HCT116 (cell line): ENCODE results near the gene KCNIP4. TPM values are rescaled to one million over a fixed set of nuclear protein-coding genes. Genes with fewer than 3 reads are reported as not detected.

Experiments
- ATAC-seq: fragments of 200-7000 bp; cut with Tn5 transposase; 2 replicates; pipeline ENCODE4 v1.9.1; 2020; ENCODE audit warnings: mild to moderate bottlenecking, moderate library complexity
- BruUV-seq: library from RNA; stranded (reverse); fragments of 400-500 nt; replicated peaks from 2 replicates; lab custom pipeline; 2021; lab: Mats Ljungman, UMichigan
- CTCF ChIA-PET: fragments of 300-600 bp; sonication (Branson Sonifier 250); formaldehyde crosslinking; loops from one replicate; lab custom pipeline; 2021; ENCODE audit warnings: antibody characterized with exemption; lab: Charles Lee
- POLR2A ChIA-PET: fragments of 300-600, 350-600 bp; sonication (Branson Sonifier 250); formaldehyde crosslinking; loops from one replicate; lab custom pipeline; 2021; ENCODE audit warnings: antibody characterized with exemption; lab: Charles Lee
- RAD21 ChIA-PET, 2 experiments: fragments of 300-600 bp; sonication (Branson Sonifier 250); formaldehyde crosslinking; loops; one replicate each; lab custom pipeline; 2023; ENCODE audit warnings: low total read pairs in 2 of 2; ENCODE audit not compliant: uncharacterized antibody in 2 of 2, unreplicated experiment in 2 of 2, low non-redundant PET in 1 of 2; lab: Charles Lee
- DNase-seq: peaks from one replicate; pipeline ENCODE4 v3.0.0-alpha.2; 2010; ENCODE audit warnings: low read depth, low spot score
- H2AFZ ChIP-seq: fragments of 200-600 bp; shearing (Covaris generic), sonication (generic); 2 replicates; pipeline ENCODE4 v1.6.1; 2017; ENCODE audit warnings: low read depth, mixed run types, mixed read lengths, antibody characterized with exemption, low read length; ENCODE audit not compliant: poor library complexity, severe bottlenecking
- H3K27ac ChIP-seq: 2 replicates; pipeline ENCODE4 v1.5.1; 2012; ENCODE audit warnings: low read depth, low read length
- H3K27me3 ChIP-seq: fragments of 200-600 bp; sonication (generic); 2 replicates; pipeline ENCODE4 v1.6.1; 2016; ENCODE audit warnings: mixed run types, low read length, mixed read lengths; ENCODE audit not compliant: insufficient read depth
- H3K36me3 ChIP-seq, 2 experiments: fragments of 200-500 bp in 1 of 2; fragments of 200-600 bp in 1 of 2; sonication (Bioruptor generic) in 1 of 2; sonication (generic) in 1 of 2; 2 replicates each; pipeline versions ENCODE4 v1.5.1 to v1.6.1; 2014 to 2016; ENCODE audit warnings: low read length in 2 of 2, inconsistent platforms in 1 of 2, mixed read lengths in 1 of 2, mixed run types in 1 of 2; ENCODE audit not compliant: insufficient read depth in 2 of 2, control insufficient read depth in 1 of 2
- H3K4me1 ChIP-seq, 2 experiments: fragments of 200-600 bp in 1 of 2; sonication (generic) in 1 of 2; 2 replicates each; pipeline versions ENCODE4 v1.5.1 to v1.6.1; 2012 to 2017; ENCODE audit warnings: low read length in 2 of 2, inconsistent platforms in 1 of 2, mild to moderate bottlenecking in 1 of 2, mixed read lengths in 1 of 2, mixed run types in 1 of 2, moderate library complexity in 1 of 2; ENCODE audit not compliant: insufficient read depth in 2 of 2, control insufficient read depth in 1 of 2
- H3K4me2 ChIP-seq: fragments of 200-600 bp; sonication (generic); 2 replicates; pipeline ENCODE4 v1.6.1; 2017; ENCODE audit warnings: mixed run types, low read length, mixed read lengths
- H3K4me3 ChIP-seq, 2 experiments: fragments of 200-600 bp in 1 of 2; sonication (generic) in 1 of 2; replicated peaks in 1 of 2; 2 replicates each; pipeline ENCODE4 v1.5.1; 2011 to 2016; ENCODE audit warnings: low read length in 2 of 2, control low read depth in 1 of 2, low read depth in 1 of 2, mild to moderate bottlenecking in 1 of 2, mixed read lengths in 1 of 2, mixed run types in 1 of 2
- H3K79me2 ChIP-seq: fragments of 200-600 bp; sonication (generic); 2 replicates; pipeline ENCODE4 v1.6.1; 2017; ENCODE audit warnings: mild to moderate bottlenecking, mixed run types, low read length, moderate library complexity, mixed read lengths; ENCODE audit not compliant: insufficient read depth
- H3K9ac ChIP-seq: fragments of 200-600 bp; sonication (generic); 2 replicates; pipeline ENCODE4 v1.6.1; 2016; ENCODE audit warnings: low read length, mixed read lengths
- H3K9me2 ChIP-seq: fragments of 200-600 bp; sonication (generic), shearing (Covaris generic); 2 replicates; pipeline ENCODE4 v1.6.1; 2017; ENCODE audit warnings: mixed run types, mild to moderate bottlenecking, moderate library complexity; ENCODE audit not compliant: insufficient read depth
- H3K9me3 ChIP-seq, 2 experiments: fragments of 200-500 bp in 1 of 2; fragments of 200-600 bp in 1 of 2; sonication (Bioruptor generic) in 1 of 2; sonication (generic) in 1 of 2; 2 replicates each; pipeline ENCODE4 v1.6.1; 2014 to 2017; ENCODE audit warnings: low read length in 2 of 2, mixed read lengths in 2 of 2, inconsistent platforms in 1 of 2, low read depth in 1 of 2, mild to moderate bottlenecking in 1 of 2, mixed run types in 1 of 2, moderate library complexity in 1 of 2; ENCODE audit not compliant: control insufficient read depth in 1 of 2, insufficient read depth in 1 of 2
- H4K20me1 ChIP-seq: fragments of 200-600 bp; sonication (generic), shearing (Covaris generic); 2 replicates; pipeline ENCODE4 v1.6.1; 2017; ENCODE audit warnings: mixed run types, mild to moderate bottlenecking, moderate library complexity; ENCODE audit not compliant: insufficient read depth
- CBX3 ChIP-seq: IDR thresholded peaks from 2 replicates; pipeline ENCODE4 v1.6.1; 2012; ENCODE audit warnings: low read depth
- CEBPB ChIP-seq: IDR thresholded peaks from 2 replicates; pipeline ENCODE4 v1.6.1; 2012; ENCODE audit warnings: low read depth
- EGR1 ChIP-seq: IDR thresholded peaks from 2 replicates; pipeline ENCODE4 v1.6.1; 2012; ENCODE audit warnings: low read depth
- ELF1 ChIP-seq: IDR thresholded peaks from 2 replicates; pipeline ENCODE4 v1.6.1; 2012; ENCODE audit warnings: low read depth, borderline replicate concordance
- EZH2phosphoT487 ChIP-seq: fragments of 200-600 bp; IDR thresholded peaks from 2 replicates; pipeline ENCODE4 v1.6.1; 2018; ENCODE audit warnings: antibody characterized with exemption, borderline replicate concordance
- FOSL1 ChIP-seq: IDR thresholded peaks from 2 replicates; pipeline ENCODE4 v1.6.1; 2012; ENCODE audit warnings: low read depth
- JUND ChIP-seq: IDR thresholded peaks from 2 replicates; pipeline ENCODE4 v1.6.1; 2012
- POLR2A ChIP-seq: IDR thresholded peaks from 2 replicates; pipeline ENCODE4 v1.7.0; 2011; ENCODE audit warnings: borderline replicate concordance; ENCODE audit not compliant: insufficient read depth, insufficient read length; ENCODE audit errors: extremely low read depth
- RAD21 ChIP-seq: IDR thresholded peaks from 2 replicates; pipeline ENCODE4 v1.6.1; 2012; ENCODE audit warnings: low read depth, mild to moderate bottlenecking
- SIN3A ChIP-seq: IDR thresholded peaks from 2 replicates; pipeline ENCODE4 v1.6.1; 2012; ENCODE audit warnings: low read depth
- SP1 ChIP-seq: IDR thresholded peaks from 2 replicates; pipeline ENCODE4 v1.6.1; 2012; ENCODE audit warnings: low read depth
- SRF ChIP-seq: IDR thresholded peaks from 2 replicates; pipeline ENCODE4 v1.6.1; 2012; ENCODE audit warnings: low read depth
- TCF7L2 ChIP-seq: IDR thresholded peaks from 2 replicates; pipeline ENCODE4 v1.7.0; 2011; ENCODE audit warnings: borderline replicate concordance, inconsistent platforms; ENCODE audit not compliant: insufficient read depth, insufficient read length; ENCODE audit errors: extremely low read depth
- YY1 ChIP-seq: IDR thresholded peaks from 2 replicates; pipeline ENCODE4 v1.6.1; 2011; ENCODE audit warnings: low read length, low read depth, moderate library complexity, mild to moderate bottlenecking; ENCODE audit not compliant: insufficient replicate concordance; ENCODE audit errors: extremely low read depth
- ZFX ChIP-seq: fragments of 450-650 bp; IDR thresholded peaks from 2 replicates; pipeline ENCODE4 v1.6.1; 2017
- ZNF274 ChIP-seq: fragments of 200-500 bp; sonication (Bioruptor generic); IDR thresholded peaks from 2 replicates; pipeline ENCODE4 v1.6.1; 2014; ENCODE audit warnings: mild to moderate bottlenecking, low read depth, low read length, inconsistent platforms
- intact Hi-C: fragments of 100-400 bp; cut with micrococcal nuclease; formaldehyde crosslinking; loops from 2 replicates; pipeline ENCODE4 v1.10.0; 2022
- total RNA-seq: library from RNA; stranded (reverse); gene quantifications from one replicate; pipeline ENCODE4 v1.2.1, GENCODE V29; 2021; ENCODE audit not compliant: unreplicated experiment
- TF ChIP-seq, protein P1 (sequence below): IDR thresholded peaks from 2 replicates; pipeline ENCODE4 v1.6.1; 2011; ENCODE audit warnings: mild to moderate bottlenecking, low read length, moderate library complexity; ENCODE audit not compliant: insufficient replicate concordance; ENCODE audit errors: extremely low read depth
- TF ChIP-seq, protein P2 (sequence below): IDR thresholded peaks from 2 replicates; pipeline ENCODE4 v1.6.1; 2012; ENCODE audit warnings: low read depth
- TF ChIP-seq, protein P3 (sequence below), 3 experiments: fragments of 200-600 bp in 1 of 3; sonication (generic) in 1 of 3; IDR thresholded peaks in 2 of 3; conservative IDR thresholded peaks in 1 of 3; 2 replicates each; pipeline ENCODE4 v1.5.1; 2012 to 2017; ENCODE audit warnings: low read depth in 2 of 3, low read length in 2 of 3, antibody characterized with exemption in 1 of 3, borderline replicate concordance in 1 of 3, control low read depth in 1 of 3, mild to moderate bottlenecking in 1 of 3, mixed read lengths in 1 of 3, mixed run types in 1 of 3, moderate library complexity in 1 of 3; ENCODE audit not compliant: insufficient read depth in 1 of 3
- TF ChIP-seq, protein P4 (sequence below): IDR thresholded peaks from 2 replicates; pipeline ENCODE4 v1.6.1; 2012

Gene KCNIP4
- total RNA-seq, 1 experiment from 2014 or later = not detected

DNA sequence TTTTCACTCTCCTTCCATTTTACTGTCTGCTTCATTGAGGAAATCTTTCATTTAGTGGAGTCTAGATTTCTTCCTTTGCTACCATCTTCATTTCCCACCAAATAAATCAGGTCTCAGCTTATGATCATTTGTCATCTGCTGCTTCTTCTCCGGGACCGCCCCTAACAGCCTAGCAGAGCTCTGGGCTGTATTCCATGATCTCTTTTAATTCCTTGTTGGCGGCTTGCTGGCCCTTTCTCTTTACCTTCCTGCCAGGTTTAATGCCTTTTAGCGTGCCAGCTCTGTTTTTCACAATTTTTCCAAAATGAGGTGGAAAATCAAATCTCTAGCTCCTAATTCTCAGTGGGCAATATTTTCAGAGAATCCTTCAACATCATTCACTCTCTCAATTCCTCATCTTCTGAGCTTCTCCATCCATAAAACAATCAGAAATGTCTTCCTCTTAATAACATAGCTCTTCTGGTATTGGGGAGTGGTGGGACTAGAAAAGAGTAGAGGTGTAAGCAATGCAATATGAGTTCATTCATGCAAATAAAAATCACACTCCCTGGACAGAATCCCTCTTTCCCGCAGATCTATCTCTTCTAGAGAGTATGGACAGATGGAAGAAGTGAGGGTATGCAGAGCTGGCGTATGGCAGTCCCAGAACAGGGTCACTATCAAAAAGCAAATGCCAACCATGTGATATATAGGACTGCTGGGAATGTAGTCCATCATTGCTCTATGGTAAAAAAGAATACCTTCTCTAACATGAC, 491.3 kb downstream of the KCNIP4 start:
- ATAC-seq = no peak
- ChIA-PET CTCF (no interaction called here), POLR2A (no interaction called here), RAD21 (no interaction called here)
- H4K20me1 ChIP-seq = no peaks in the 10 kb centered on the region
- H3K4me3 ChIP-seq = no peak overlapping the region
- H2AFZ ChIP-seq = no peak overlapping the region
- intact Hi-C loops = no loop called here
- H3K36me3 ChIP-seq = no peaks in the 10 kb centered on the region
- H3K9me3 ChIP-seq = no peaks in the 10 kb centered on the region; a peak in 2 of 4 replicates
- H3K27ac ChIP-seq = no peak overlapping the region
- H3K4me2 ChIP-seq = no peak overlapping the region
- no TSS peak for BruUV-seq
- H3K27me3 ChIP-seq = no peaks in the 10 kb centered on the region
- no peaks in the 10 kb centered on the region for H3K4me1 ChIP-seq
- no peak for DNase-seq
- H3K9ac ChIP-seq = no peak overlapping the region
- TF ChIP-seq SP1 = no peak
- TF ChIP-seq, protein P1, sequence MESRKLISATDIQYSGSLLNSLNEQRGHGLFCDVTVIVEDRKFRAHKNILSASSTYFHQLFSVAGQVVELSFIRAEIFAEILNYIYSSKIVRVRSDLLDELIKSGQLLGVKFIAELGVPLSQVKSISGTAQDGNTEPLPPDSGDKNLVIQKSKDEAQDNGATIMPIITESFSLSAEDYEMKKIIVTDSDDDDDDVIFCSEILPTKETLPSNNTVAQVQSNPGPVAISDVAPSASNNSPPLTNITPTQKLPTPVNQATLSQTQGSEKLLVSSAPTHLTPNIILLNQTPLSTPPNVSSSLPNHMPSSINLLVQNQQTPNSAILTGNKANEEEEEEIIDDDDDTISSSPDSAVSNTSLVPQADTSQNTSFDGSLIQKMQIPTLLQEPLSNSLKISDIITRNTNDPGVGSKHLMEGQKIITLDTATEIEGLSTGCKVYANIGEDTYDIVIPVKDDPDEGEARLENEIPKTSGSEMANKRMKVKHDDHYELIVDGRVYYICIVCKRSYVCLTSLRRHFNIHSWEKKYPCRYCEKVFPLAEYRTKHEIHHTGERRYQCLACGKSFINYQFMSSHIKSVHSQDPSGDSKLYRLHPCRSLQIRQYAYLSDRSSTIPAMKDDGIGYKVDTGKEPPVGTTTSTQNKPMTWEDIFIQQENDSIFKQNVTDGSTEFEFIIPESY = no peak
- no peak for TF ChIP-seq ZNF274
- no peak for TF ChIP-seq JUND
- no peak for TF ChIP-seq TCF7L2
- TF ChIP-seq FOSL1 = no peak
- TF ChIP-seq, protein P2, sequence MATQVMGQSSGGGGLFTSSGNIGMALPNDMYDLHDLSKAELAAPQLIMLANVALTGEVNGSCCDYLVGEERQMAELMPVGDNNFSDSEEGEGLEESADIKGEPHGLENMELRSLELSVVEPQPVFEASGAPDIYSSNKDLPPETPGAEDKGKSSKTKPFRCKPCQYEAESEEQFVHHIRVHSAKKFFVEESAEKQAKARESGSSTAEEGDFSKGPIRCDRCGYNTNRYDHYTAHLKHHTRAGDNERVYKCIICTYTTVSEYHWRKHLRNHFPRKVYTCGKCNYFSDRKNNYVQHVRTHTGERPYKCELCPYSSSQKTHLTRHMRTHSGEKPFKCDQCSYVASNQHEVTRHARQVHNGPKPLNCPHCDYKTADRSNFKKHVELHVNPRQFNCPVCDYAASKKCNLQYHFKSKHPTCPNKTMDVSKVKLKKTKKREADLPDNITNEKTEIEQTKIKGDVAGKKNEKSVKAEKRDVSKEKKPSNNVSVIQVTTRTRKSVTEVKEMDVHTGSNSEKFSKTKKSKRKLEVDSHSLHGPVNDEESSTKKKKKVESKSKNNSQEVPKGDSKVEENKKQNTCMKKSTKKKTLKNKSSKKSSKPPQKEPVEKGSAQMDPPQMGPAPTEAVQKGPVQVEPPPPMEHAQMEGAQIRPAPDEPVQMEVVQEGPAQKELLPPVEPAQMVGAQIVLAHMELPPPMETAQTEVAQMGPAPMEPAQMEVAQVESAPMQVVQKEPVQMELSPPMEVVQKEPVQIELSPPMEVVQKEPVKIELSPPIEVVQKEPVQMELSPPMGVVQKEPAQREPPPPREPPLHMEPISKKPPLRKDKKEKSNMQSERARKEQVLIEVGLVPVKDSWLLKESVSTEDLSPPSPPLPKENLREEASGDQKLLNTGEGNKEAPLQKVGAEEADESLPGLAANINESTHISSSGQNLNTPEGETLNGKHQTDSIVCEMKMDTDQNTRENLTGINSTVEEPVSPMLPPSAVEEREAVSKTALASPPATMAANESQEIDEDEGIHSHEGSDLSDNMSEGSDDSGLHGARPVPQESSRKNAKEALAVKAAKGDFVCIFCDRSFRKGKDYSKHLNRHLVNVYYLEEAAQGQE = no peak
- TF ChIP-seq, protein P3, sequence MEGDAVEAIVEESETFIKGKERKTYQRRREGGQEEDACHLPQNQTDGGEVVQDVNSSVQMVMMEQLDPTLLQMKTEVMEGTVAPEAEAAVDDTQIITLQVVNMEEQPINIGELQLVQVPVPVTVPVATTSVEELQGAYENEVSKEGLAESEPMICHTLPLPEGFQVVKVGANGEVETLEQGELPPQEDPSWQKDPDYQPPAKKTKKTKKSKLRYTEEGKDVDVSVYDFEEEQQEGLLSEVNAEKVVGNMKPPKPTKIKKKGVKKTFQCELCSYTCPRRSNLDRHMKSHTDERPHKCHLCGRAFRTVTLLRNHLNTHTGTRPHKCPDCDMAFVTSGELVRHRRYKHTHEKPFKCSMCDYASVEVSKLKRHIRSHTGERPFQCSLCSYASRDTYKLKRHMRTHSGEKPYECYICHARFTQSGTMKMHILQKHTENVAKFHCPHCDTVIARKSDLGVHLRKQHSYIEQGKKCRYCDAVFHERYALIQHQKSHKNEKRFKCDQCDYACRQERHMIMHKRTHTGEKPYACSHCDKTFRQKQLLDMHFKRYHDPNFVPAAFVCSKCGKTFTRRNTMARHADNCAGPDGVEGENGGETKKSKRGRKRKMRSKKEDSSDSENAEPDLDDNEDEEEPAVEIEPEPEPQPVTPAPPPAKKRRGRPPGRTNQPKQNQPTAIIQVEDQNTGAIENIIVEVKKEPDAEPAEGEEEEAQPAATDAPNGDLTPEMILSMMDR (IDR thresholded peaks at IDR 0.05 in 2 of 3, conservative IDR thresholded peaks at IDR 0.05 in 1 of 3; ENCODE audit: borderline replicate concordance in 1 of 3, insufficient read depth in 1 of 3, low read depth in 2 of 3, low read length in 2 of 3) = no peak
- TF ChIP-seq CEBPB = no peak
- no peak for TF ChIP-seq CBX3
- no peak for TF ChIP-seq RAD21
- no peak for TF ChIP-seq SRF
- TF ChIP-seq EZH2phosphoT487 = no peak
- no peak for TF ChIP-seq ZFX
- no peak for TF ChIP-seq POLR2A
- TF ChIP-seq EGR1 = no peak
- no peak for TF ChIP-seq ELF1
- TF ChIP-seq, protein P4, sequence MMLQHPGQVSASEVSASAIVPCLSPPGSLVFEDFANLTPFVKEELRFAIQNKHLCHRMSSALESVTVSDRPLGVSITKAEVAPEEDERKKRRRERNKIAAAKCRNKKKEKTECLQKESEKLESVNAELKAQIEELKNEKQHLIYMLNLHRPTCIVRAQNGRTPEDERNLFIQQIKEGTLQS = no peak
- TF ChIP-seq YY1 = no peak
- no peak for TF ChIP-seq SIN3A
- no peaks in the 10 kb centered on the region for H3K9me2 ChIP-seq
- H3K79me2 ChIP-seq = no peaks in the 10 kb centered on the region
